Mesenchymal stem cell (in vitro differentiated cells and primary cell): ENCODE results near the gene FMN2.

Source experiments
- DNase-seq: peaks from one replicate; pipeline ENCODE4 v3.0.0-alpha.2; 2013
- H2AFZ ChIP-seq: one replicate; pipeline ENCODE4 v1.6.1; 2013; ENCODE audit warnings: low read depth, mild to moderate bottlenecking, control low read depth, inconsistent platforms, low read length, moderate library complexity
- H2AK5ac ChIP-seq: 2 replicates; pipeline ENCODE4 v1.6.1; 2013; ENCODE audit warnings: low read length, moderate library complexity, mild to moderate bottlenecking, inconsistent platforms; ENCODE audit not compliant: severe bottlenecking
- H2BK120ac ChIP-seq: one replicate; pipeline ENCODE4 v1.6.1; 2013; ENCODE audit warnings: low read depth, mild to moderate bottlenecking, inconsistent platforms, low read length, moderate library complexity
- H2BK12ac ChIP-seq, 2 experiments: one replicate each; pipeline ENCODE4 v1.6.1; 2013; ENCODE audit warnings: inconsistent platforms in 2 of 2, low read length in 2 of 2, mild to moderate bottlenecking in 2 of 2, moderate library complexity in 2 of 2, control low read depth in 1 of 2
- H2BK15ac ChIP-seq: one replicate; pipeline ENCODE4 v1.6.1; 2013; ENCODE audit warnings: mild to moderate bottlenecking, low read depth, inconsistent platforms; ENCODE audit not compliant: poor library complexity, severe bottlenecking
- H2BK5ac ChIP-seq: 2 replicates; pipeline ENCODE4 v1.6.1; 2013; ENCODE audit warnings: low read depth, mild to moderate bottlenecking, low read length, control low read depth, inconsistent platforms; ENCODE audit not compliant: poor library complexity, severe bottlenecking
- H3K14ac ChIP-seq, 2 experiments: one replicate each; pipeline ENCODE4 v1.6.1; 2013; ENCODE audit warnings: inconsistent platforms in 2 of 2, low read length in 2 of 2, control low read depth in 1 of 2, mild to moderate bottlenecking in 1 of 2, moderate library complexity in 1 of 2
- H3K18ac ChIP-seq, 2 experiments: one replicate each; pipeline ENCODE4 v1.6.1; 2013; ENCODE audit warnings: inconsistent platforms in 2 of 2, low read length in 2 of 2, control low read depth in 1 of 2, low read depth in 1 of 2, mild to moderate bottlenecking in 1 of 2
- H3K23ac ChIP-seq, 2 experiments: one replicate each; pipeline ENCODE4 v1.6.1; 2013; ENCODE audit warnings: inconsistent platforms in 2 of 2, low read length in 2 of 2, mild to moderate bottlenecking in 2 of 2, moderate library complexity in 2 of 2, control low read depth in 1 of 2
- H3K27ac ChIP-seq: 2 replicates; pipeline ENCODE4 v1.5.1; 2013; ENCODE audit warnings: mild to moderate bottlenecking, moderate library complexity, low read length, control low read depth, inconsistent platforms; ENCODE audit not compliant: poor library complexity, severe bottlenecking
- H3K27me3 ChIP-seq, 2 experiments: 2 replicates each; pipeline versions ENCODE4 v1.6.1 to v1.7.0; 2013; ENCODE audit warnings: low read length in 2 of 2, mild to moderate bottlenecking in 2 of 2, moderate library complexity in 2 of 2, control low read depth in 1 of 2, inconsistent platforms in 1 of 2; ENCODE audit not compliant: control insufficient read depth in 1 of 2, insufficient read depth in 1 of 2
- H3K36me3 ChIP-seq, 2 experiments: 2 replicates each; pipeline versions ENCODE4 v1.6.1 to v1.7.0; 2013; ENCODE audit warnings: low read length in 2 of 2, control low read depth in 1 of 2, inconsistent platforms in 1 of 2, low read depth in 1 of 2, mild to moderate bottlenecking in 1 of 2; ENCODE audit not compliant: insufficient read depth in 2 of 2, control insufficient read depth in 1 of 2
- H3K4ac ChIP-seq, 2 experiments: one replicate each; pipeline ENCODE4 v1.6.1; 2013; ENCODE audit warnings: inconsistent platforms in 2 of 2, low read length in 2 of 2, mild to moderate bottlenecking in 2 of 2, moderate library complexity in 2 of 2, control low read depth in 1 of 2, low read depth in 1 of 2
- H3K4me1 ChIP-seq: 2 replicates; pipeline ENCODE4 v1.6.1; 2013; ENCODE audit warnings: low read depth, low read length, control low read depth; ENCODE audit not compliant: control insufficient read depth, insufficient read depth
- H3K4me2 ChIP-seq: 2 replicates; pipeline ENCODE4 v1.6.1; 2013; ENCODE audit warnings: low read length, mild to moderate bottlenecking, inconsistent platforms; ENCODE audit not compliant: poor library complexity, severe bottlenecking
- H3K4me3 ChIP-seq, 2 experiments: 2 replicates each; pipeline versions ENCODE4 v1.5.1 to v1.7.0; 2013; ENCODE audit warnings: low read length in 2 of 2, mild to moderate bottlenecking in 2 of 2, control low read depth in 1 of 2, low read depth in 1 of 2; ENCODE audit not compliant: insufficient read depth in 1 of 2
- H3K79me1 ChIP-seq: replicated peaks from 2 replicates; pipeline ENCODE4 v1.6.1; 2013; ENCODE audit warnings: mild to moderate bottlenecking, control low read depth, low read length, inconsistent platforms; ENCODE audit not compliant: poor library complexity, severe bottlenecking
- H3K9ac ChIP-seq: 2 replicates; pipeline ENCODE4 v1.7.0; 2013; ENCODE audit warnings: mild to moderate bottlenecking, low read length, moderate library complexity
- H3K9me3 ChIP-seq: 2 replicates; pipeline ENCODE4 v1.7.0; 2013; ENCODE audit warnings: mild to moderate bottlenecking, low read length; ENCODE audit not compliant: control insufficient read depth
- H4K8ac ChIP-seq: one replicate; pipeline ENCODE4 v1.6.1; 2013; ENCODE audit warnings: inconsistent platforms, mild to moderate bottlenecking, low read length, moderate library complexity
- H4K91ac ChIP-seq: one replicate; pipeline ENCODE4 v1.6.1; 2013; ENCODE audit warnings: mild to moderate bottlenecking, low read length, inconsistent platforms
- WGBS: methylation state at CpG from one replicate; pipeline ENCODE4 v1.1.7; 2013; ENCODE audit warnings: mixed read lengths; 5-methylcytosine and 5-hydroxymethylcytosine counted together

Gene FMN2

GRCh38 chr1:240287722-240288121 lies 196.0 kb downstream of the FMN2 start:
- Histone ChIP-seq H2BK15ac (no peak overlapping the region), H2AFZ (no peak overlapping the region), H3K18ac (no peak overlapping the region), H3K4ac (no peak overlapping the region), H3K27ac (no peak overlapping the region), H3K79me1 (peaks cover 2% of the 10 kb centered on the region), H2BK5ac (no peak overlapping the region), H4K91ac (no peak overlapping the region), H3K14ac (no peak overlapping the region), H3K4me3 (no peak overlapping the region), H4K8ac (no peak overlapping the region), H3K4me2 (no peak overlapping the region), H3K9me3 (peaks cover 6% of the 10 kb centered on the region), H3K36me3 (peaks cover 5 to 7% of the 10 kb centered on the region in 2 experiments), H3K9ac (no peak overlapping the region), H3K23ac (no peak overlapping the region), H3K4me1 (no peaks in the 10 kb centered on the region), H2BK120ac (no peak overlapping the region), H2AK5ac (no peak overlapping the region), H3K27me3 (no peaks in the 10 kb centered on the region), H2BK12ac (no peak overlapping the region)
- DNase-seq, result no peak
- WGBS, result 100% methylated on average over 1 of the region's 1 CpG

DNA sequence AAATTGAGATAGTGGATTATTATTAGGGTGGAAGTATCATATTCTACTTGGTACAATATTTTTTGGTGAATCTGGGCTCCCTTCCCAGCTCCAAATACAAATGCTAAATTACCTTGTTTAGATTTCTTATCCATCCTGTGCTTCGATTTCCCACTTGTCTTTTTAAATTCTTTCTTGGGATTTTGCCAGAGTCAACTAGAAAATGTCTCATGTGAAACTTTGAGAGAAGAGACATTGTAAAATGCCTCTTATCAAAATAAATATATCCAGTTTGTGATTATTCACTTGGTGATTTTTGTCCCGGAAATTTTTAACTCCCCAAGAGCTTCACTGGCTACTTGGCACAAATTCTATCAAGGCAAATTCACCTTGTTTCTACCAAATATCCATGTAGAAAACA lies 202.0 kb downstream of the FMN2 start:
- Histone ChIP-seq H2BK15ac (no peak overlapping the region), H3K27me3 (no peaks in the 10 kb centered on the region), H3K36me3 (peaks cover 5 to 13% of the 10 kb centered on the region in 2 experiments), H2BK120ac (no peak overlapping the region), H2BK12ac (no peak overlapping the region), H3K4me3 (no peak overlapping the region), H3K4me2 (no peak overlapping the region), H3K9me3 (peaks cover 3% of the 10 kb centered on the region), H4K91ac (no peak overlapping the region), H2BK5ac (no peak overlapping the region), H2AK5ac (no peak overlapping the region), H3K14ac (no peak overlapping the region), H3K4ac (no peak overlapping the region), H3K18ac (no peak overlapping the region), H3K4me1 (peaks cover 2% of the 10 kb centered on the region), H2AFZ (no peak overlapping the region), H3K79me1 (peaks cover 4% of the 10 kb centered on the region), H4K8ac (no peak overlapping the region), H3K27ac (no peak overlapping the region), H3K9ac (no peak overlapping the region), H3K23ac (no peak overlapping the region)
- 85% methylated on average over 2 of the region's 2 CpGs for whole genome bisulfite sequencing
- DNase-seq, result no peak

DNA sequence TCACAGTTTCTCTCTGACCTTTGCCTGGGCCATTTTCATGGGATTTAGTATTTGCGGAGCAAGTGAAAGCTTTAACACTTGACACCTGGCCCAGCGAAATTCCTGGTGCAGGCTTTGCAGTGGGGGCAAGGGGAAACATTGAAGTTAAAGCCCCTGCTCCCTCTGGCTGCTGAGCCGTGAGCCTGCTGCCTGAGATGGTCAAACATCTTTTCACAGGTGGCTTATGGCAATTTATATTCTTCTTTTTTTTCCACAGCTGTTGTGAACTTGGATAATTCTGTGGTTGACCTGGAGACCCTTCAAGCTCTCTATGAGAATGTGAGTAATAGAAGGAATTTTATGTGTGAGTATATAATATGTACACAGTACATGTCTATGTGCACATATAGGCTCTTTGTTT lies 202.9 kb downstream of the FMN2 start:
- no peak overlapping the region for H3K18ac ChIP-seq
- peaks cover 4 to 12% of the 10 kb centered on the region in 2 experiments for H3K36me3 ChIP-seq
- H3K4me1 ChIP-seq, result peaks cover 2% of the 10 kb centered on the region
- no peaks in the 10 kb centered on the region for H3K9me3 ChIP-seq
- H3K9ac ChIP-seq, result no peak overlapping the region
- H2BK120ac ChIP-seq, result no peak overlapping the region
- H4K8ac ChIP-seq, result no peak overlapping the region
- H3K27ac ChIP-seq, result no peak overlapping the region
- peaks cover 4% of the 10 kb centered on the region for H3K79me1 ChIP-seq
- H3K23ac ChIP-seq, result no peak overlapping the region
- no peaks in the 10 kb centered on the region for H3K27me3 ChIP-seq
- no peak overlapping the region for H2AFZ ChIP-seq
- H3K4ac ChIP-seq, result no peak overlapping the region
- H2BK15ac ChIP-seq, result no peak overlapping the region
- H2BK12ac ChIP-seq, result no peak overlapping the region
- H3K4me2 ChIP-seq, result no peak overlapping the region
- no peak overlapping the region for H4K91ac ChIP-seq
- DNase-seq, result no peak
- H3K14ac ChIP-seq, result no peak overlapping the region
- 30% methylated on average over 2 of the region's 3 CpGs for WGBS
- H3K4me3 ChIP-seq, result no peak overlapping the region
- H2AK5ac ChIP-seq, result no peak overlapping the region
- H2BK5ac ChIP-seq, result no peak overlapping the region

DNA sequence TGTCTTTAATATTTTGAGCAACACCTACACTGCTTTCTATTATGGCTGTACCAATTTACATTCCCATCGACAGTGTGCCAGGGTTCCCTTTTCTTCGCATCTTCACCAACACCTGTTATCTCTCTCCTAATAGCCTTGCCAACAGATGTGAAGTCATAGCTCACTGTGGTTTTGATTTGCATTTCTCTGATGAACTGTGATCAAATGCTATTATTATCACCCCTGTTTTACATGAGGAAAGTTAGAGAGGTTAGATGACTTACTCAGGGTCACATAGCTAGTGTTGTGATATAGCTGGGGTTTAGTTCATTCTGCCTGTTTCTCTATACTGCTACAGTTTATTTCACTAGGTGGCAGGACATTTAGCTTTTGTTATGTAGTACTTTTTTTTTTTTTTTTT lies 204.1 kb downstream of the FMN2 start:
- no peak overlapping the region for H3K14ac ChIP-seq
- H3K27ac ChIP-seq, result no peak overlapping the region
- H2AK5ac ChIP-seq, result no peak overlapping the region
- peaks cover 2% of the 10 kb centered on the region for H3K4me1 ChIP-seq
- no peak overlapping the region for H3K9ac ChIP-seq
- no peak overlapping the region for H2BK15ac ChIP-seq
- no peak overlapping the region for H3K23ac ChIP-seq
- peaks cover 4% of the 10 kb centered on the region for H3K79me1 ChIP-seq
- no peak for DNase-seq
- H3K4ac ChIP-seq, result no peak overlapping the region
- no peak overlapping the region for H2BK5ac ChIP-seq
- no peak overlapping the region for H3K18ac ChIP-seq
- no peak overlapping the region for H2BK12ac ChIP-seq
- no peak overlapping the region for H4K8ac ChIP-seq
- no peaks in the 10 kb centered on the region for H3K27me3 ChIP-seq
- peaks cover 4 to 19% of the 10 kb centered on the region in 2 experiments for H3K36me3 ChIP-seq
- H2AFZ ChIP-seq, result no peak overlapping the region
- H2BK120ac ChIP-seq, result no peak overlapping the region
- no peak overlapping the region for H4K91ac ChIP-seq
- H3K4me3 ChIP-seq, result no peak overlapping the region
- no peaks in the 10 kb centered on the region for H3K9me3 ChIP-seq
- H3K4me2 ChIP-seq, result no peak overlapping the region
- WGBS, result 50% methylated on average over 2 of the region's 2 CpGs
